WTC11 (cell line): ENCODE measurements around the gene FBXO30. TPM values are rescaled to one million over a fixed set of nuclear protein-coding genes. Genes with fewer than 3 reads are reported as not detected.

Source experiments
- ATAC-seq: fragments of 200-7000 bp; cut with Tn5 transposase; 2 replicates; pipeline ENCODE4 v1.10.0; 2021; ENCODE audit warnings: mild to moderate bottlenecking, moderate library complexity
- CTCF ChIA-PET: fragments of 300-600 bp; sonication (Branson Sonifier 250); formaldehyde crosslinking; loops from one replicate; lab custom pipeline; 2021; ENCODE audit warnings: antibody characterized with exemption; lab: Charles Lee
- POLR2A ChIA-PET: fragments of 350-600 bp; sonication (Branson Sonifier 250); formaldehyde crosslinking; loops from one replicate; lab custom pipeline; 2021; ENCODE audit warnings: antibody characterized with exemption; lab: Charles Lee
- DNase-seq: peaks from one replicate; pipeline ENCODE4 v3.0.0; 2021; ENCODE audit warnings: low spot score
- H3K27ac Mint-ChIP-seq: 2 replicates; pipeline ENCODE4 v1.8.0; 2021; ENCODE audit warnings: mixed read lengths
- H3K27me3 Mint-ChIP-seq: 2 replicates; pipeline ENCODE4 v1.8.0; 2021; ENCODE audit warnings: low read depth, mild to moderate bottlenecking, moderate library complexity, mixed read lengths
- H3K36me3 Mint-ChIP-seq: 2 replicates; pipeline ENCODE4 v1.8.0; 2021; ENCODE audit warnings: mixed read lengths
- H3K4me1 Mint-ChIP-seq: 2 replicates; pipeline ENCODE4 v1.8.0; 2022; ENCODE audit warnings: mixed read lengths
- H3K4me3 Mint-ChIP-seq: 2 replicates; pipeline ENCODE4 v1.8.0; 2021; ENCODE audit warnings: mild to moderate bottlenecking, moderate library complexity, mixed read lengths
- H3K9me3 Mint-ChIP-seq: 2 replicates; pipeline ENCODE4 v1.8.0; 2021; ENCODE audit warnings: mixed read lengths
- ATF1 ChIP-seq: sonication (generic); formaldehyde crosslinking; IDR thresholded peaks from 2 replicates; pipeline ENCODE4 v1.8.1; 2023; ENCODE audit warnings: mild to moderate bottlenecking, moderate library complexity, missing genetic modification reagents
- CREB1 ChIP-seq: sonication (generic); formaldehyde crosslinking; IDR thresholded peaks from 2 replicates; pipeline ENCODE4 v1.8.0; 2023; ENCODE audit warnings: mild to moderate bottlenecking, missing genetic modification reagents
- CREM ChIP-seq: sonication (generic); formaldehyde crosslinking; IDR thresholded peaks from 2 replicates; pipeline ENCODE4 v1.8.1; 2022; ENCODE audit warnings: mild to moderate bottlenecking, missing genetic modification reagents, moderate library complexity
- EMX1 ChIP-seq: fragments of 250-450 bp; sonication (Bioruptor Pico); IDR thresholded peaks from 2 replicates; pipeline ENCODE4 v1.8.0; 2021; ENCODE audit warnings: mild to moderate bottlenecking
- FOXJ3 ChIP-seq: sonication (generic); formaldehyde crosslinking; IDR thresholded peaks from 2 replicates; pipeline ENCODE4 v1.9.0; 2021; ENCODE audit warnings: missing genetic modification reagents, mild to moderate bottlenecking, borderline replicate concordance
- GRHL2 ChIP-seq: fragments of 250-450 bp; sonication (Bioruptor Pico); IDR thresholded peaks from 2 replicates; pipeline ENCODE4 v1.8.0; 2022; ENCODE audit warnings: mild to moderate bottlenecking, moderate library complexity; ENCODE audit not compliant: insufficient replicate concordance, severe bottlenecking
- MYBL2 ChIP-seq: sonication (generic); formaldehyde crosslinking; IDR thresholded peaks from 2 replicates; pipeline ENCODE4 v1.8.1; 2023; ENCODE audit warnings: mild to moderate bottlenecking, moderate library complexity, missing genetic modification reagents
- NFATC4 ChIP-seq: fragments of 250-450 bp; sonication (Bioruptor Pico); IDR thresholded peaks from 2 replicates; pipeline ENCODE4 v1.9.0; 2021; ENCODE audit warnings: mild to moderate bottlenecking
- NFE2L1 ChIP-seq: sonication (generic); formaldehyde crosslinking; IDR thresholded peaks from 2 replicates; pipeline ENCODE4 v1.8.1; 2023; ENCODE audit warnings: missing genetic modification reagents
- NR2C2 ChIP-seq: sonication (generic); formaldehyde crosslinking; IDR thresholded peaks from 2 replicates; pipeline ENCODE4 v1.8.0; 2022; ENCODE audit warnings: mild to moderate bottlenecking, missing genetic modification reagents
- PRRX2 ChIP-seq: fragments of 250-450 bp; sonication (Bioruptor Pico); IDR thresholded peaks from 2 replicates; pipeline ENCODE4 v1.8.0; 2021; ENCODE audit warnings: mild to moderate bottlenecking
- SMAD3 ChIP-seq: sonication (generic); formaldehyde crosslinking; IDR thresholded peaks from 2 replicates; pipeline ENCODE4 v1.8.0; 2022; ENCODE audit warnings: missing genetic modification reagents, mild to moderate bottlenecking, borderline replicate concordance
- SOX15 ChIP-seq: fragments of 250-450 bp; sonication (Bioruptor Pico); IDR thresholded peaks from 2 replicates; pipeline ENCODE4 v1.9.0; 2021; ENCODE audit warnings: mild to moderate bottlenecking
- SP1 ChIP-seq: sonication (generic); formaldehyde crosslinking; conservative IDR thresholded peaks from 2 replicates; pipeline ENCODE4 v1.8.1; 2022; ENCODE audit warnings: missing genetic modification reagents
- TEAD1 ChIP-seq: sonication (generic); formaldehyde crosslinking; IDR thresholded peaks from 2 replicates; pipeline ENCODE4 v1.8.0; 2022; ENCODE audit warnings: mild to moderate bottlenecking, missing genetic modification reagents
- TEAD4 ChIP-seq: sonication (generic); formaldehyde crosslinking; IDR thresholded peaks from 2 replicates; pipeline ENCODE4 v1.8.0; 2022; ENCODE audit warnings: mild to moderate bottlenecking, missing genetic modification reagents
- ZNF121 ChIP-seq: sonication (generic); formaldehyde crosslinking; IDR thresholded peaks from 2 replicates; pipeline ENCODE4 v1.8.0; 2023; ENCODE audit warnings: missing genetic modification reagents
- ZNF671 ChIP-seq: fragments of 250-450 bp; sonication (Bioruptor Pico); IDR thresholded peaks from 2 replicates; pipeline ENCODE4 v1.8.0; 2021; ENCODE audit warnings: mild to moderate bottlenecking
- total RNA-seq: library from RNA; stranded (reverse); gene quantifications from 3 replicates; pipeline ENCODE4 v1.2.3, GENCODE V29; 2021
- TF ChIP-seq, protein P1 (sequence below): sonication (generic); formaldehyde crosslinking; IDR thresholded peaks from 2 replicates; pipeline ENCODE4 v1.8.0; 2022; ENCODE audit warnings: mild to moderate bottlenecking, missing genetic modification reagents
- TF ChIP-seq, protein P2 (sequence below): sonication (generic); formaldehyde crosslinking; conservative IDR thresholded peaks from 2 replicates; pipeline ENCODE4 v1.8.1; 2023; ENCODE audit warnings: mild to moderate bottlenecking, low read depth, missing genetic modification reagents, moderate library complexity
- TF ChIP-seq, protein P3 (sequence below): sonication (generic); formaldehyde crosslinking; conservative IDR thresholded peaks from 2 replicates; pipeline ENCODE4 v1.8.1; 2022; ENCODE audit warnings: mild to moderate bottlenecking, missing genetic modification reagents
- TF ChIP-seq, protein P4 (sequence below): sonication (generic); formaldehyde crosslinking; IDR thresholded peaks from 2 replicates; pipeline ENCODE4 v1.8.1; 2022; ENCODE audit warnings: mild to moderate bottlenecking, missing genetic modification reagents, moderate library complexity, borderline replicate concordance
- TF ChIP-seq, protein P5 (sequence below): sonication (generic); formaldehyde crosslinking; IDR thresholded peaks from 2 replicates; pipeline ENCODE4 v1.8.0; 2022; ENCODE audit warnings: mild to moderate bottlenecking, missing genetic modification reagents
- TF ChIP-seq, protein P6 (sequence below): sonication (generic); formaldehyde crosslinking; IDR thresholded peaks from 2 replicates; pipeline ENCODE4 v1.8.1; 2022; ENCODE audit warnings: low read depth, mild to moderate bottlenecking, moderate library complexity, missing genetic modification reagents, borderline replicate concordance

Gene FBXO30
- total RNA-seq, 1 experiment from 2014 or later: 11.8 TPM

DNA sequence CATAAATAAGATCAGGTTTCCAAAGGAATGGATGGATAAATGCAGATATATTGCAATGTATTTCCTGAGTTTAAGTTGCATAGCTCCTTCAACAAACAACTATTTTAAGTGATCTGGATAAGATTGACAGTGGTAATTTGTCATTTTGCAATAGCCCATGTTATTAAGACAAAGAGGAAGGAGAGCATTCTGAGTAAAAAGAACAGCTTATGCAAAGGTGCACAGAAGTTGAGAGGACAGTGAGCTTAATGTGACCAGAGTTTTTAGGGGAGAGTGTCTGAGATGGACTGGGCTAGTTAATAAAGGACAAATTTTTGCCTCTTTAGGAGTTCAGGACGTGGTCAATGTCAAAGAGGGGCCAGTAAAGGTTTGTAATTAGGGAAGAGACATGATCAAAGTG, 48.8 kb upstream of the FBXO30 start:
- TF ChIP-seq ATF1 (CRISPR knock-in tag) (no peak), EMX1 (CRISPR knock-in tag) (no peak), TEAD4 (CRISPR knock-in tag) (no peak), PRRX2 (CRISPR knock-in tag) (no peak)
- TF ChIP-seq, protein P1, sequence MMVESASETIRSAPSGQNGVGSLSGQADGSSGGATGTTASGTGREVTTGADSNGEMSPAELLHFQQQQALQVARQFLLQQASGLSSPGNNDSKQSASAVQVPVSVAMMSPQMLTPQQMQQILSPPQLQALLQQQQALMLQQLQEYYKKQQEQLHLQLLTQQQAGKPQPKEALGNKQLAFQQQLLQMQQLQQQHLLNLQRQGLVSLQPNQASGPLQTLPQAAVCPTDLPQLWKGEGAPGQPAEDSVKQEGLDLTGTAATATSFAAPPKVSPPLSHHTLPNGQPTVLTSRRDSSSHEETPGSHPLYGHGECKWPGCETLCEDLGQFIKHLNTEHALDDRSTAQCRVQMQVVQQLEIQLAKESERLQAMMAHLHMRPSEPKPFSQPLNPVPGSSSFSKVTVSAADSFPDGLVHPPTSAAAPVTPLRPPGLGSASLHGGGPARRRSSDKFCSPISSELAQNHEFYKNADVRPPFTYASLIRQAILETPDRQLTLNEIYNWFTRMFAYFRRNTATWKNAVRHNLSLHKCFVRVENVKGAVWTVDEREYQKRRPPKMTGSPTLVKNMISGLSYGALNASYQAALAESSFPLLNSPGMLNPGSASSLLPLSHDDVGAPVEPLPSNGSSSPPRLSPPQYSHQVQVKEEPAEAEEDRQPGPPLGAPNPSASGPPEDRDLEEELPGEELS (CRISPR knock-in tag): no peak
- H3K4me1 Mint-ChIP-seq: peaks cover 11% of the 10 kb centered on the region; the same call in 1 of the 2 replicates
- H3K9me3 Mint-ChIP-seq: peaks cover 16% of the 10 kb centered on the region
- CTCF ChIA-PET: no interaction called here
- H3K27me3 Mint-ChIP-seq: no peaks in the 10 kb centered on the region
- peaks cover 12% of the 10 kb centered on the region for H3K36me3 Mint-ChIP-seq
- no peak overlapping the region for H3K27ac Mint-ChIP-seq
- POLR2A ChIA-PET: no interaction called here
- DNase-seq (no peak), ATAC-seq (no peak)
- H3K4me3 Mint-ChIP-seq: no peak overlapping the region

DNA sequence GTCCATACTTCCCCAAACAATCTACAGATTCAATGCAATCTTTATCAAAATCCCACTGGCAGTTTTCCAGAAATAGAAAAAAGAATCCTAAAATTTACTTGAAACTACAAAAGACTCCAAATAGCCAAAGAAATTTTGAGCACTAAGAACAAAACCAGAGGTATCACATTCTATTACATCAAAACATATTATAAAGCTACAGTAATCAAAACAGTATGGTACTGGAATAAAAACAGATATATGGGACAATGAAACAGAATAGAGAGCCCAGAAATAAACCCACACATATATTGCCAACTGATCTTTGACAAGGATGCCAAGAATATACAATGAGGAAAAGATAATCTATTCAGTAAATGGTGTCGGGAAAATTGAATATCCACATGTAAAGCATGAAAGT, 46.0 kb upstream of the FBXO30 start:
- no peak for DNase-seq
- Mint-ChIP-seq H3K4me1 (peaks cover 6% of the 10 kb centered on the region; the same call in 1 of the 2 replicates), H3K27me3 (no peaks in the 10 kb centered on the region), H3K4me3 (no peak overlapping the region), H3K9me3 (peaks cover 16% of the 10 kb centered on the region), H3K27ac (no peak overlapping the region), H3K36me3 (peaks cover 12% of the 10 kb centered on the region)
- ChIA-PET CTCF (no interaction called here), POLR2A (no interaction called here)
- ATAC-seq: no peak
- no peak for TF ChIP-seq ZNF671 (CRISPR knock-in tag)
- no peak for TF ChIP-seq SP1 (CRISPR knock-in tag)
- TF ChIP-seq, protein P2, sequence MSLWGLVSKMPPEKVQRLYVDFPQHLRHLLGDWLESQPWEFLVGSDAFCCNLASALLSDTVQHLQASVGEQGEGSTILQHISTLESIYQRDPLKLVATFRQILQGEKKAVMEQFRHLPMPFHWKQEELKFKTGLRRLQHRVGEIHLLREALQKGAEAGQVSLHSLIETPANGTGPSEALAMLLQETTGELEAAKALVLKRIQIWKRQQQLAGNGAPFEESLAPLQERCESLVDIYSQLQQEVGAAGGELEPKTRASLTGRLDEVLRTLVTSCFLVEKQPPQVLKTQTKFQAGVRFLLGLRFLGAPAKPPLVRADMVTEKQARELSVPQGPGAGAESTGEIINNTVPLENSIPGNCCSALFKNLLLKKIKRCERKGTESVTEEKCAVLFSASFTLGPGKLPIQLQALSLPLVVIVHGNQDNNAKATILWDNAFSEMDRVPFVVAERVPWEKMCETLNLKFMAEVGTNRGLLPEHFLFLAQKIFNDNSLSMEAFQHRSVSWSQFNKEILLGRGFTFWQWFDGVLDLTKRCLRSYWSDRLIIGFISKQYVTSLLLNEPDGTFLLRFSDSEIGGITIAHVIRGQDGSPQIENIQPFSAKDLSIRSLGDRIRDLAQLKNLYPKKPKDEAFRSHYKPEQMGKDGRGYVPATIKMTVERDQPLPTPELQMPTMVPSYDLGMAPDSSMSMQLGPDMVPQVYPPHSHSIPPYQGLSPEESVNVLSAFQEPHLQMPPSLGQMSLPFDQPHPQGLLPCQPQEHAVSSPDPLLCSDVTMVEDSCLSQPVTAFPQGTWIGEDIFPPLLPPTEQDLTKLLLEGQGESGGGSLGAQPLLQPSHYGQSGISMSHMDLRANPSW (CRISPR knock-in tag): no peak
- TF ChIP-seq NFE2L1: no peak
- no peak for TF ChIP-seq FOXJ3 (CRISPR knock-in tag)
- no peak for TF ChIP-seq SOX15 (CRISPR knock-in tag)
- no peak for TF ChIP-seq GRHL2 (CRISPR knock-in tag)
- TF ChIP-seq, protein P3, sequence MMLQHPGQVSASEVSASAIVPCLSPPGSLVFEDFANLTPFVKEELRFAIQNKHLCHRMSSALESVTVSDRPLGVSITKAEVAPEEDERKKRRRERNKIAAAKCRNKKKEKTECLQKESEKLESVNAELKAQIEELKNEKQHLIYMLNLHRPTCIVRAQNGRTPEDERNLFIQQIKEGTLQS (CRISPR knock-in tag): no peak
- TF ChIP-seq NR2C2 (CRISPR knock-in tag): no peak
- TF ChIP-seq, protein P4, sequence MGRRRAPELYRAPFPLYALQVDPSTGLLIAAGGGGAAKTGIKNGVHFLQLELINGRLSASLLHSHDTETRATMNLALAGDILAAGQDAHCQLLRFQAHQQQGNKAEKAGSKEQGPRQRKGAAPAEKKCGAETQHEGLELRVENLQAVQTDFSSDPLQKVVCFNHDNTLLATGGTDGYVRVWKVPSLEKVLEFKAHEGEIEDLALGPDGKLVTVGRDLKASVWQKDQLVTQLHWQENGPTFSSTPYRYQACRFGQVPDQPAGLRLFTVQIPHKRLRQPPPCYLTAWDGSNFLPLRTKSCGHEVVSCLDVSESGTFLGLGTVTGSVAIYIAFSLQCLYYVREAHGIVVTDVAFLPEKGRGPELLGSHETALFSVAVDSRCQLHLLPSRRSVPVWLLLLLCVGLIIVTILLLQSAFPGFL (CRISPR knock-in tag): no peak
- TF ChIP-seq NFATC4 (CRISPR knock-in tag): no peak
- no peak for TF ChIP-seq MYBL2 (CRISPR knock-in tag)
- TF ChIP-seq CREM (CRISPR knock-in tag): no peak
- TF ChIP-seq ZNF121 (CRISPR knock-in tag): no peak
- TF ChIP-seq CREB1 (CRISPR knock-in tag): no peak
- TF ChIP-seq, protein P5, sequence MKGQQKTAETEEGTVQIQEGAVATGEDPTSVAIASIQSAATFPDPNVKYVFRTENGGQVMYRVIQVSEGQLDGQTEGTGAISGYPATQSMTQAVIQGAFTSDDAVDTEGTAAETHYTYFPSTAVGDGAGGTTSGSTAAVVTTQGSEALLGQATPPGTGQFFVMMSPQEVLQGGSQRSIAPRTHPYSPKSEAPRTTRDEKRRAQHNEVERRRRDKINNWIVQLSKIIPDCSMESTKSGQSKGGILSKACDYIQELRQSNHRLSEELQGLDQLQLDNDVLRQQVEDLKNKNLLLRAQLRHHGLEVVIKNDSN: no peak
- TF ChIP-seq ATF1 (CRISPR knock-in tag): no peak
- TF ChIP-seq SMAD3 (CRISPR knock-in tag): no peak
- TF ChIP-seq, protein P6, sequence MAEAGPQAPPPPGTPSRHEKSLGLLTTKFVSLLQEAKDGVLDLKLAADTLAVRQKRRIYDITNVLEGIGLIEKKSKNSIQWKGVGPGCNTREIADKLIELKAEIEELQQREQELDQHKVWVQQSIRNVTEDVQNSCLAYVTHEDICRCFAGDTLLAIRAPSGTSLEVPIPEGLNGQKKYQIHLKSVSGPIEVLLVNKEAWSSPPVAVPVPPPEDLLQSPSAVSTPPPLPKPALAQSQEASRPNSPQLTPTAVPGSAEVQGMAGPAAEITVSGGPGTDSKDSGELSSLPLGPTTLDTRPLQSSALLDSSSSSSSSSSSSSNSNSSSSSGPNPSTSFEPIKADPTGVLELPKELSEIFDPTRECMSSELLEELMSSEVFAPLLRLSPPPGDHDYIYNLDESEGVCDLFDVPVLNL (CRISPR knock-in tag): no peak
- TF ChIP-seq TEAD1 (CRISPR knock-in tag): no peak
